Spinal cord (tissue), 10 donors: ENCODE measurements around the gene KLHDC10. TPM values are rescaled to one million over a fixed set of nuclear protein-coding genes. Genes with fewer than 3 reads are reported as not detected.
"Not testable (repeated sequence)": the region's sequence is repeated elsewhere in the genome, so short reads cannot be mapped to it uniquely, and the experiment has no call there.

Experiments used
- DNase-seq, 6 donors: peaks; one replicate each; pipeline versions ENCODE4 v3.0.0 to v3.0.0-alpha.2; 2013 to 2015; ENCODE audit warnings: low spot score in 6 of 6, low read depth in 4 of 6
- H3K27ac ChIP-seq: one replicate; pipeline ENCODE4 v1.5.1; 2013; ENCODE audit warnings: low read depth, low read length, control low read depth
- H3K27me3 ChIP-seq: one replicate; pipeline ENCODE4 v1.6.1; 2013; ENCODE audit warnings: low read length; ENCODE audit not compliant: control insufficient read depth, insufficient read depth
- H3K36me3 ChIP-seq: one replicate; pipeline ENCODE4 v1.6.1; 2013; ENCODE audit warnings: low read length; ENCODE audit not compliant: control insufficient read depth, insufficient read depth
- H3K4me1 ChIP-seq: one replicate; pipeline ENCODE4 v1.6.1; 2013; ENCODE audit warnings: low read length; ENCODE audit not compliant: control insufficient read depth, insufficient read depth
- H3K4me3 ChIP-seq: one replicate; pipeline ENCODE4 v1.5.1; 2013; ENCODE audit warnings: low read depth, low read length, control low read depth
- H3K9me3 ChIP-seq: one replicate; pipeline ENCODE4 v1.6.1; 2013; ENCODE audit warnings: low read length; ENCODE audit not compliant: control insufficient read depth, insufficient read depth
- WGBS: methylation state at CpG from one replicate; pipeline ENCODE4 v1.1.5; 2013; ENCODE audit warnings: missing lambda C conversion rate; ENCODE audit not compliant: insufficient coverage; 5-methylcytosine and 5-hydroxymethylcytosine counted together
- polyA plus RNA-seq, 2 donors: library from polyadenylated mRNA; unstranded; fragments of 120-200 nt; gene quantifications; one replicate each; pipeline ENCODE4 v1.2.1, GENCODE V29; 2013; ENCODE audit not compliant: insufficient read length in 2 of 2
- total RNA-seq, 2 donors: library from RNA; depleted of rRNA in 1 of 2; stranded (reverse); fragments of 120-200 nt in 1 of 2; fragments of >200 nt in 1 of 2; gene quantifications; one replicate each; pipeline versions ENCODE4 v1.2.3 to v1.2.4, GENCODE V29; 2013 to 2014
- donor health status: healthy.

Gene KLHDC10
- total and polyA plus RNA-seq, 4 donors = 40.8 to 77.3 (median 45.0) TPM

DNA sequence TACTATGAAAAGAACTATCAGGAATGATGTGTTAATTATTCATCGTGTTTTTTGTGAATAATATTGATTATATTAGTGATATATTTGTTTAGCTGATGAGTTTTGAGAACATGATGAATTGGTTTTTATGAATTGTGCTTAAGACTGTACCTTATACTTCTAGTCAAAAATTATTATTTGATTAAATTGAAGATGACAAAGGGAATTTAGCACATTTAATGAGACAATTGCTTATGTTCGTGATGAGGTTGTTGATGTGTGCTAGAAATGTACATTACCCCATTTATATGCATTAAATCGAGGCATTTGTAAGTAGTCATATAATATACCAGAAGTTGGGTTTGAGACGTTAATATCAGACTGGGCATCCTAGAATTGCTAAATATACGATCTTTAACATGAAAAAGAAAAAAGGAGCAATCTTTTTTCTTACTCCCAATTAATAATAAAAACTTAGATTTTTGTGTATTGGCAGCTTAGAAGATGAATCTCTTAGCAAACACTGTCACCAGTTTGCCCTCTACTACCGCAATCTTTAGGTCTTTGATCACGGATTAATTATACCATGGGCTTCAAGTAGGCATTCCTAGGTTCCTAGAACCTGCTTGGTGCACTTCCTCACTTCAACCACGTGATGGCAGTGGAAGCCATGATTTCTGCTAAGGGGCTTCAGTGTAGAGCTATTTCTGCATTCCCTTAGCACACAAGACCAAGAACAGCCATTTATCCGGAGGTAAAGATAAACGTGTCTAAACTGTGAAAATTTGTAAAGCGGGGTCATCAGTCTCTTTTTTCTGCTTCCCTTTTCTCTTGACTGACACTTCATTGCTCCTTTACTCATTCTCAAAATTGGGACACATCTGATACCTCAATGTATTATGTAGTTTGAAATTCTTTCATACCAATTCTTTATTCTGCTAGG lies 1.6 kb downstream of the KLHDC10 start:
- Histone ChIP-seq H3K4me3 (peak overlapping the region; percentile 79), H3K36me3 (no peaks in the 10 kb centered on the region), H3K27ac (no peak overlapping the region), H3K9me3 (no peaks in the 10 kb centered on the region), H3K4me1 (peaks cover 14% of the 10 kb centered on the region), H3K27me3 (no peaks in the 10 kb centered on the region)
- WGBS = no CpG with 5 or more reads among the region's 11 CpGs
- DNase-seq = peak; percentile 80 to 97 (median 87)

DNA sequence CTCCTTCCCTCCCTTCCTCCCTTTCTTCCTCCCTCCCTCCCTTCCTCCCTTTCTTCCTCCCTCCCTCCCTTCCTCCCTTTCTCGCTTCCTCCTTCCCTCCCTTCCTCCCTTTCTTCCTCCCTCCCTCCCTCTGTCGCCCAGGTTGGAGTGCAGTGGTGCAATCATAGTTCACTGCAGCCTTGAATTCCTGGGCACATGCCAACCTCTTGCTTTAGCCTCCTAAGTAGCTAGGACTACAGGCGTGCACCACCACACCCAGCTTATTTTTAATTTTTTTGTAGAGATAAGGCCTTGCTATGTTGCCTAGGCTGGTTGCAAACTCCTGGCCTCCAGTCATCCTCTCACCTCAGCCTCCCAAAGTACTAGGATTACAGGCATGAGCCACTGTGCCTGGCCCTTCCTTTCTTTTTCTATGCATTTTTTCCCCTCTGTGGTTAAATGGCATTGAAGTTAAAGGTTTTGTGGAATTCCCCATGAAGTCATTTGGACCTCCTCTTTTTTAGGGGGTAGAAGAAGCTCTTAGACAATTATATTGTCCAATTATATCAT lies 9.6 kb downstream of the KLHDC10 start:
- Histone ChIP-seq H3K4me3 (no peak overlapping the region), H3K27me3 (no peaks in the 10 kb centered on the region), H3K4me1 (peaks cover 4% of the 10 kb centered on the region), H3K36me3 (peaks cover 8% of the 10 kb centered on the region), H3K27ac (no peak overlapping the region), H3K9me3 (no peaks in the 10 kb centered on the region)
- no peak for DNase-seq
- 100% methylated on average over 1 of the region's 3 CpGs for WGBS

GRCh38 chr7:130083497-130083896 lies 13.2 kb downstream of the KLHDC10 start:
- H3K4me1 ChIP-seq, DNase-seq, H3K27ac ChIP-seq, H3K36me3 ChIP-seq, H3K27me3 ChIP-seq, H3K4me3 ChIP-seq, H3K9me3 ChIP-seq: not testable (repeated sequence)
- 60% methylated on average over 1 of the region's 4 CpGs for WGBS

- no peaks in the 10 kb centered on the region for H3K27me3 ChIP-seq
- H3K9me3 ChIP-seq = no peaks in the 10 kb centered on the region
- H3K36me3 ChIP-seq = peaks cover 4% of the 10 kb centered on the region
- no peak overlapping the region for H3K27ac ChIP-seq
- H3K4me3 ChIP-seq = no peak overlapping the region
- H3K4me1 ChIP-seq = no peaks in the 10 kb centered on the region
- WGBS = 97% methylated on average over 9 of the region's 11 CpGs
- DNase-seq = no peak
Observed at GRCh38 chr7:130084037-130084875, 13.9 kb downstream of the KLHDC10 start.

GRCh38 chr7:130085235-130085634 lies 14.9 kb downstream of the KLHDC10 start:
- not testable (repeated sequence) for H3K27ac ChIP-seq, H3K36me3 ChIP-seq, H3K4me3 ChIP-seq, H3K9me3 ChIP-seq, H3K4me1 ChIP-seq, H3K27me3 ChIP-seq, DNase-seq
- WGBS = 100% methylated on average over 1 of the region's 5 CpGs

- H3K36me3 ChIP-seq = no peaks in the 10 kb centered on the region
- no peaks in the 10 kb centered on the region for H3K9me3 ChIP-seq
- H3K27ac ChIP-seq = no peak overlapping the region
- H3K4me1 ChIP-seq = no peaks in the 10 kb centered on the region
- H3K4me3 ChIP-seq = no peak overlapping the region
- H3K27me3 ChIP-seq = no peaks in the 10 kb centered on the region
- no peak for DNase-seq
Observed at GRCh38 chr7:130086938-130087337, 16.6 kb downstream of the KLHDC10 start.

GRCh38 chr7:130087364-130087763 lies 17.0 kb downstream of the KLHDC10 start:
- Histone ChIP-seq H3K36me3 (no peaks in the 10 kb centered on the region), H3K4me1 (no peaks in the 10 kb centered on the region), H3K9me3 (no peaks in the 10 kb centered on the region), H3K4me3 (no peak overlapping the region), H3K27ac (no peak overlapping the region), H3K27me3 (no peaks in the 10 kb centered on the region)
- no CpG with 5 or more reads among the region's 1 CpG for WGBS
- DNase-seq = no peak

DNA sequence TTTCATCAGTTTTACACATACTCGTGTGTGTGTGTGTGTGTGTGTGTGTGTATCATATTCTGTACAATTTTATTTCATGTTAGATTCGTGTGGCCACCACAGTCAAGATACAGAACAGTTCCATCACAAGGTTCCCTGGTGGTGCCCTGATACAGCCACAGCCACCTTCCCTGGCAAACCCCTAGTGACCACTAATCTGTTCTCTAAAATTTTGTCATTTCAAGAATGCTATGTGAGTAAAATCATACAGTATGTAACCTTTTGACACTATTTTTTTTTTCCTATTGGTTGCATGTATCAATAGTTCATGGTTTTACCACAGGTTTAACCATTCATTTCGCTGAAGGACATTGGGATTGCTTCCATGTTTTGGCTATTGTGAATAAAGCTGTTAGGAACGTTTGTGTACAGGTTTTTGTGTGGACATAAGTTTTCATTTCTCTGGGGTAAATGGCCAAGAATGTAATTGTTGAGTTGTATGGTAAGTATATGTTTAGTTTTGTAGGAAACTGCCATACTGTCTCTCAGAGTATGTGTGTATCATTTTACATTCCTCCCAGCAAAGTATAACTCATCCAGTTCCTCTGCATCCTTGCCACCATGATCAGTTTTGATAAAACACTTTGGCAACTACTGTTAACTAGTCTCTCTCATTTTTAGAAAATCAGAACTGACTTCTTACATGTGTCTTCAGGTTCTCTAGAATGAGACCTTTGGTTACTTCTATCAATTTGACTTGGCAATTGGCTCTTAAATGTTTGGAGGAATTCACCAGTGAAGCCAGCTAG lies 20.6 kb downstream of the KLHDC10 start:
- 75% methylated on average over 2 of the region's 4 CpGs for WGBS
- DNase-seq = no peak
- H3K27me3 ChIP-seq = no peaks in the 10 kb centered on the region
- H3K36me3 ChIP-seq = no peaks in the 10 kb centered on the region
- no peaks in the 10 kb centered on the region for H3K9me3 ChIP-seq
- H3K27ac ChIP-seq = no peak overlapping the region
- no peaks in the 10 kb centered on the region for H3K4me1 ChIP-seq
- H3K4me3 ChIP-seq = no peak overlapping the region

DNA sequence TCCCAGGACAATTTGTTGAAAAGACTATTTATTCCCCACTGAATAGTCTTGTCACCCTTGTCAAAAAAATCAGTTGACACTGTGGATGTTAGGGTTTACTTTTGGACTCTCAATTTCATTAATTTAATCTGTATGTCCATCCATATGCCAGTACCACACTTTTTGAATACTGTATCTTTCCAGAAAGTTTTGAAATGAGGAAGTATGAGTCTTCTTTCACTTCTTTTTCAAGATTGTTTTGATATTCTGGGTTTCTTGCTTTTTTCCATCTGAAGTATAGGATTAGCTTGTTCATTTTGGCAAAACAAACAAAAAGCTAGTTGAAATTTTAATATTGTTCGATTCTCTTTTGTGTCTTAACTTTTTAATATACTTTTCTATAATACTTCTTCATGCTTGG lies 21.7 kb downstream of the KLHDC10 start:
- H3K27ac ChIP-seq = no peak overlapping the region
- no peak for DNase-seq
- H3K4me3 ChIP-seq = no peak overlapping the region
- H3K27me3 ChIP-seq = no peaks in the 10 kb centered on the region
- no peaks in the 10 kb centered on the region for H3K36me3 ChIP-seq
- WGBS = no CpG with 5 or more reads among the region's 1 CpG
- H3K4me1 ChIP-seq = no peaks in the 10 kb centered on the region
- H3K9me3 ChIP-seq = no peaks in the 10 kb centered on the region
